Iris pigment epithelial cell (primary cell): ENCODE measurements around the gene KSR2.
A peak's percentile ranks its signal among the peaks of the same experiment; 100 is the strongest.
"Not testable (repeated sequence)": the region's sequence is repeated elsewhere in the genome, so short reads cannot be mapped to it uniquely, and the experiment has no call there.

Experiments used
- DNase-seq: peaks from one replicate; pipeline ENCODE4 v3.0.0-alpha.2; 2011; ENCODE audit warnings: low read depth

The KSR2 gene

GRCh38 chr12:117968826-117969659 lies at the start of gene KSR2:
Gene KSR2, minus strand, starts transcription at chr12:117968990. Its CDS starts 735 bp downstream, at chr12:117968255.
- DNase-seq: peak; percentile 26

GRCh38 chr12:118017926-118018325 lies 49.1 kb upstream of the KSR2 start:
- no peak for DNase-seq

DNA sequence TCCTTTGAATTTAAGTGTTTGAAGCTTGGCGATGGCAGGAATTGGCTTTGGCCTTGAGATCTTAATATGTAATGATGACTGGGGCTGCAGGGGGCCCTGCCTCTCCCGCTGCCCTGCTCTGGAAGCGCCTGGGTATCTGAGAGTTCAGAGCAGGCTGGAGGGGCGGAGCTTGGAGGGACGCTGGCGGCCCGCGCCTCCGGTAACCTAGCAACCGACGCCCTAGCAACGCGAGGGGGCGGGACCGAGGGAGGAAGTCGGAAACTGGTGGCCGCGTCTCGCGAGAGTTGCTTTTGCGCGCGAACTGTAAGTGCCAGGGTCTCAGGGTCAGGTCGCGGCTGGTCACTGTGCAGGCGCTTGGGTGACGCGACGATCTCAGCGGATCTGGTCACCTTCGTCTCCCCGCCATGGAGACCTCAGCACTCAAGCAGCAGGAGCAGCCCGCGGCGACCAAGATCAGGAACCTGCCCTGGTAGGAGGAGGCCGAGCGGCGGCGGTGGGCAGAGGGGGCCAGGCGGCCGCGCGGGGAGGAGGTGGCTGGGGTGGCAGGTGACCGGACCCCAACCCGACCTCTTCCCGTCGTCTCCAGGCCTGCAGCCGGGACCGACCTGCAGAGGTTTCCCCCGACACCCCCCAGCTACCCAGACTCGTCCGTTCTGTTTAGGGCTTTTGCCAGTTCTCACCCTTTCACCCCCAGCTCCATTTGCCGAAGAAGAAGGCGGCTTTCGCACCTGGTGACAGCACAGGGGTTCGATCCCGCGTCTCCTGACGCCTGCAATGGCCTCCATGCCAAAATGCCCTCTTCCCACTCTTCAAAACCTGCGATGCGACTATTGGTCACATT lies 47.9 kb upstream of the KSR2 start, which contains the start of gene RFC5:
RFC5 (plus strand) TSS at position 280 of the 841 bp plus-strand sequence; CDS start at position 405, 125 bp downstream.
- DNase-seq: peak; percentile 95

DNA sequence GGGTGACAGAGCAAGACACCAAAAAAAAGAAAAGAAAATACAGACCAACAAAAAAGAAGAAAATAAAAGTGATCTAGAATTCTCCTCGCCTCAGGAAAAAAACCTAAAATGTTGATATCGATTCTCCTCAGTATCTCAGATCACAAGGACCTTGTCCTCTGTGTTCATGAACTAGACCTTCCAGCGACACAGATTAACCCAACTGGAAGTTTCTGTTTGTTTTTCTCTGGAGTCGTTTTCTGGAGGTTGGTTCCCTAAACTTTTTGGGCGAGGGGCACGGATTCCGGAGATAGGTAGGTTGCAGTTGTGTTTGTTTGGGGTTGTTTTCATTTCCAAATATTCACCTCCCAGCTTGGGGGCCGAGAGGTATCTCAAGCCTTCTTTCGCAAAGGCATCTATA lies 47.2 kb upstream of the KSR2 start:
- DNase-seq: no peak

- no peak for DNase-seq
Measured at GRCh38 chr12:118015306-118015705, 46.5 kb upstream of the KSR2 start.

DNA sequence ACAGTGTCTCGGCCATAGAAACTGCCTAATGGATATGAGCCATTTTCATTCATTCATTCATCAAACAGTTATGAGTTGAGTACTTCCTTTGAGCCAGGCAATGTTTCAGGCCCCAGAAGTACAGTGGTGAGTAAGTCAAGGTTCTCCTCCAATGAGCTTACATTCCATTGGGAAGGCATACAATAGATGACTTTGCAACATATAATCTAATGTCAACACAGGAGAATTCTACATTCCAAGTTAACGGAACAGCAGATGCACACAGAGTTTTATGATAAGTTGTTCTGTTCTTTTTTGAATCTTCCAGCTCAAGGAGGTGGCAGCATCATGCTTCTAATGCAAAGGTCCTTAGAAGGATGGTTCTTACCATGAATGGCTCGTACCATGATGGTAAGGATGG lies 44.5 kb upstream of the KSR2 start:
- no peak for DNase-seq

- no peak for DNase-seq
Measured at GRCh38 chr12:118011961-118012360, 43.2 kb upstream of the KSR2 start.

DNA sequence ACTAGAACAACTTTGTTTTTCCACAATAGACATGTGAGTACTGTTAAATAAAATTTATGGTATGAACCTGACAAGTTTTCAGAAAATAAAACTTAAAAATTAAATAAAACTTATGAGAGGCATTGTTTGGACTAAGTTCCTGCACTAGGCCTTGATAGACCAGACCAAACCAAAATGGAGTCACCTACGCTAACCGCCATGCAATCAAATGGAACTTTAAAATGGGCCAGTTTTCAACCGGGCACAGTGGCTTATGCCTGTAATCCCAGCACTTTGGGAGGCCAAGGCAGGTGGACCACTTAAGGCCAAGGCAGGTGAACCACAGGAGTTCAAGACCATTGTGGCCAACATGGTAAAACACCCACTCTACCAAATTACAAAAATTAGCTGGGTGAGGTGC lies 42.6 kb upstream of the KSR2 start:
- DNase-seq: no peak

GRCh38 chr12:118010903-118011302 lies 42.1 kb upstream of the KSR2 start:
- DNase-seq: no peak

DNA sequence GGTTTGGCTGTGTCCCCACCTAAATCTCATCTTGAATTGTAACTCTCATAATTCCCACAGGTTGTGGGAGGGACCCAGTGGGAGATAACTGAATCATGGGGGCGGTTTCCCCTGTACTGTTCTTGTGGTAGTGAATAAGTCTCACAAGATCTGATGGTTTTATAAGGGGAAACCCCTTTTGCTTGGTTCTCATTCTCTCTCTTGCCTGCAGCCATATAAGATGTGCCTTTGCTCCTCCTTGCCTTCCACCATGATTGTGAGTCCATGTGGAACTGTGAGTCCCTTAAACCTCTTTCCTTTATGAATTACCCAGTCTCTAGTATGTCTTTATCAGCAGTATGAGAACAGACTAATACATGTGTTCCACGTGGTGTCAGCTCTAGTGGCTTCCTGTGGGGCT lies 31.0 kb upstream of the KSR2 start:
- DNase-seq: not testable (repeated sequence)

GRCh38 chr12:117998719-117999118 lies 29.9 kb upstream of the KSR2 start:
- DNase-seq: no peak

- DNase-seq: no peak
Measured at GRCh38 chr12:117994551-117995438, 26.0 kb upstream of the KSR2 start.

- DNase-seq: peak; percentile 33
Measured at GRCh38 chr12:117986705-117987469, 18.1 kb upstream of the KSR2 start.

DNA sequence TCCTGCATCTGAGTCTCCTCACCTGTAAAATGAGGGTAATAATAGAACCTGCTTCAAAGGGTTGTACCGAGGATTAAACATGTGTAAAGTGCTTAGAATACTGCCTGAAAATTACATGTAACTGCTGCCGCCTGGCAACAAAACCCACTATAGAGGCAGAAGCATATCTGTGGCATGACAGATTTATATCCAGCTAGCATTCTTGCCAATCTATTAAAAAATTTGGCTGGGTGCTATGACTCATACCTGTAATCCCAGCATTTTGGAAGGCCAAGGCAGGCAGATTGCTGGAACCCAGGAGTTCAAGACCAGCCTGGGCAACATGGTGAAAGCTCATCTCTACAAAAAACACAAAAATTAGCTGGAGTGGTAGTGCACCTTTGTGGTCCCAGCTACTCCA lies 16.4 kb upstream of the KSR2 start:
- DNase-seq: no peak

- no peak for DNase-seq
Measured at GRCh38 chr12:117981267-117981666, 12.5 kb upstream of the KSR2 start.

- DNase-seq: no peak
Measured at GRCh38 chr12:117980616-117981015, 11.8 kb upstream of the KSR2 start.

DNA sequence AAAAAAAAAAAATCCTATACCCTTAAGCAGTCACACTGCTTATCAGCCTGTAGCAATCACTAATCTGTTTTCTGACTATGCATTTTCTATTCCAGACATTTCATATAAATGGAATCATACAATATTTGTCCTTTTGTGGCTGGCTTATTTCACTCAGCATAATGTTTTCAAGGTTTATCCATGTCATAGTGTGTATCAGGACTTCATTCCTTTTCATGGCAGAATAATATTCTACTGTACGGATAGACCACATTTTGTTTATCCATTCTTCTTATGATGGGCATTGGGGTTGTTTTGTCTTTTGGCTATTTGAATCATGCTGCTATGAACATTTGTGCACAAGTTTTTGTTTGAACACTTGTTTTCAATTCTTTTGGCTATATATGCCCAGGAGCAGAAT lies 8.6 kb upstream of the KSR2 start:
- no peak for DNase-seq

DNA sequence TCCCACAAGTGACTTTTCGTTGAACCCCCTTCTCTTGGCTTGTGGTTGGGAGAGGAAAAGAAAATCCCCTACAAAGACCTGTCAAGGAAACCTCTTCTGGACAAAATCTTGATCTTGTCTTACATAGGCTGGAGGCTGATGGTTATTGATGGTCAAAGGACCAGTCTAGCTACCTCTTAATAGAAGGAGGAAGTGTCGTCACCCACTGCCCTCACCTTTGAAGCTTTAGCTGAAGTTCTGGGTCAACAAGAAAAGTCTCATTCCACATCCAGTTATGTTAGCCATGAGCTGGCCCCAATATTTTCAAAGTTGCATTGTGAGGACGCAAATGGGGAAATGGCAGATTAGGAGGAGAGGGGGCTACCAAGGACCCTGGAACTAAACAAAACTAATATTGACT lies 6.2 kb upstream of the KSR2 start:
- no peak for DNase-seq

- no peak for DNase-seq
Measured at GRCh38 chr12:117972301-117972700, 3.5 kb upstream of the KSR2 start.

- DNase-seq: no peak
Measured at GRCh38 chr12:117970334-117970733, 1.5 kb upstream of the KSR2 start.

GRCh38 chr12:117968151-117968789 lies 520 bp downstream of the KSR2 start:
- DNase-seq: no peak
